ENCODE data around the gene TACC2.
A peak's percentile ranks its signal among the peaks of the same experiment; 100 is the strongest.

The TACC2 gene

GRCh38 chr10:122164815-122165483, 176.0 kb downstream of the TACC2 start:
- no peak for DNase-seq

- DNase-seq, result no peak
Measured at GRCh38 chr10:122165484-122166276, 176.7 kb downstream of the TACC2 start.

- DNase-seq, result no peak
Measured at GRCh38 chr10:122168101-122168500, 179.1 kb downstream of the TACC2 start.

- peak in 2 of 58 donors; percentile 32 to 36 for DNase-seq
Measured at GRCh38 chr10:122168598-122169394, 179.8 kb downstream of the TACC2 start.

GRCh38 chr10:122170802-122171201, 181.8 kb downstream of the TACC2 start:
- no peak for DNase-seq

- DNase-seq, result no peak
Measured at GRCh38 chr10:122171302-122172075, 182.5 kb downstream of the TACC2 start.

- DNase-seq, result no peak
Measured at GRCh38 chr10:122172361-122173008, 183.5 kb downstream of the TACC2 start.

- DNase-seq, result no peak
Measured at GRCh38 chr10:122173337-122173736, 184.4 kb downstream of the TACC2 start.

GRCh38 chr10:122173766-122174435, 184.9 kb downstream of the TACC2 start:
- DNase-seq, result no peak

- DNase-seq, result no peak
Measured at GRCh38 chr10:122176232-122177213, 187.6 kb downstream of the TACC2 start.

- DNase-seq, result no peak
Measured at GRCh38 chr10:122178655-122179054, 189.7 kb downstream of the TACC2 start.

GRCh38 chr10:122181041-122181732, 192.2 kb downstream of the TACC2 start:
- DNase-seq, result peak in 4 of 58 donors; percentile 18 to 44 (median 31)

- DNase-seq, result no peak
Measured at GRCh38 chr10:122181876-122182275, 192.9 kb downstream of the TACC2 start.

GRCh38 chr10:122182308-122182707, 193.3 kb downstream of the TACC2 start:
- DNase-seq, result no peak

- DNase-seq, result no peak
Measured at GRCh38 chr10:122184254-122184653, 195.3 kb downstream of the TACC2 start.

- DNase-seq, result no peak
Measured at GRCh38 chr10:122185643-122186042, 196.7 kb downstream of the TACC2 start.

GRCh38 chr10:122186816-122187810, 198.2 kb downstream of the TACC2 start:
- no peak for DNase-seq

Data from anterior cingulate cortex (tissue), 58 donors.